ENCODE measurements around the gene RAB1A.

DNA sequence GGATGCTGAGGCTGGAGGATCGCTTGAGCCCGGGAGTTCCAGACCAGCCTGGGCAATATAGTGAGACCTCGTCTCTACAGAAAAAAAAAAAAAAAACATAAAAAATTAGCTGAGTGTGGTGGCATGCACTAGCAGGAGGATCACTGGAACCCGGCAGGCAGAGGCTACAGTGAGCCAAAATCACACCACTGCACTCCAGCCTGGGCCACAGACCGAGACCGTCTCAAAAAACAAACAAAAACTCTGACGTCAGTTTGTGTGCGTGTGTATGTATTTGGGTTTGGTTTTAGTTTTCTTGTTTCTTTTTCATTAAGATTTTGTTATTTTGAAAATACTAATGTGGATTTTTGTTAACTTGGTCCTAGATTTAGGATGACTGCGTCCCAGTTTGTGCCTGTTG lies 54.7 kb downstream of the RAB1A start:
- TF ChIP-seq POLR2AphosphoS5 (IDR thresholded peaks at IDR 0.05) (no peak), EP300 (IDR thresholded peaks at IDR 0.05) (no peak)
- TF ChIP-seq, protein P1, sequence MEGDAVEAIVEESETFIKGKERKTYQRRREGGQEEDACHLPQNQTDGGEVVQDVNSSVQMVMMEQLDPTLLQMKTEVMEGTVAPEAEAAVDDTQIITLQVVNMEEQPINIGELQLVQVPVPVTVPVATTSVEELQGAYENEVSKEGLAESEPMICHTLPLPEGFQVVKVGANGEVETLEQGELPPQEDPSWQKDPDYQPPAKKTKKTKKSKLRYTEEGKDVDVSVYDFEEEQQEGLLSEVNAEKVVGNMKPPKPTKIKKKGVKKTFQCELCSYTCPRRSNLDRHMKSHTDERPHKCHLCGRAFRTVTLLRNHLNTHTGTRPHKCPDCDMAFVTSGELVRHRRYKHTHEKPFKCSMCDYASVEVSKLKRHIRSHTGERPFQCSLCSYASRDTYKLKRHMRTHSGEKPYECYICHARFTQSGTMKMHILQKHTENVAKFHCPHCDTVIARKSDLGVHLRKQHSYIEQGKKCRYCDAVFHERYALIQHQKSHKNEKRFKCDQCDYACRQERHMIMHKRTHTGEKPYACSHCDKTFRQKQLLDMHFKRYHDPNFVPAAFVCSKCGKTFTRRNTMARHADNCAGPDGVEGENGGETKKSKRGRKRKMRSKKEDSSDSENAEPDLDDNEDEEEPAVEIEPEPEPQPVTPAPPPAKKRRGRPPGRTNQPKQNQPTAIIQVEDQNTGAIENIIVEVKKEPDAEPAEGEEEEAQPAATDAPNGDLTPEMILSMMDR (IDR thresholded peaks at IDR 0.05): no peak

All from sigmoid colon (tissue), 4 donors.